ENCODE data around the gene PROC.

The PROC gene

DNA sequence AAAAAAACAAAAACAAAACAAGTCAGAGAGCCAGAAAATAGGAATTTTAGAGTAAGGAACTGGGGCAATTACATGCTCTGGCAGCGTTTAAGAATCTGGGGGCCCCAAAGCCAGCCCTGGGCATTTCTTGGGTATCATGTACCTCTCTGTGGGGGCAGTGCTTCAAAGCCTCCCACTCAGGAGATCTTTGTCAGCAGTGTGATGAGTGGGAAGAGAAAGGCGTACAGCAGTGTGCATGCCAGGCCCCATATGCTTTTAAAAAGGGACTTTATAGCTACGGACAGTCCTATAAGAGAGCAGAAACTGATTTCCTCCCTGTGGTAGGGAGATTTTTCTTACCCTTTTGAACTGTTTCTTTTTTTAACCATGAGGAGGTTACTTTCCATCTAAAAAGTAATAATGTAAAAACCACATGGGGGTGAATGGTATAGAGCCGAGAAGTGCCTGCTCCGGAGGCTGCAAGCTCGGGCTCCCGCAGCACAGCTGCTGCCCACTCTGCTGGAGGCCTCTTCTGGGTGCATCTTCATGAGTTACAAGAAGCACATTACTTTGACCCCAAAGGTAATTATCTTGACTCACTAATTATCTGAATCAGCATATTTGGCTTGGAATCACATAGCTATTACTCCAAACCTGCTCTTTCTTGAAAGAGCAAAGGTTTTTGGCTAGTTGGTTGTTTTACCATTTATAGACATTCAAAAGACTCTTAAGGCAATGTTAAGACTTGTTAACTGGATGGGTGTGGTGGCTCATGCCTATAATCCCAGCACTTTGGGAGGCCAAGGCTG is 46.4 kb downstream of the PROC start:
- DNase-seq, result no peak

GRCh38 chr2:127465258-127465657 is 47.0 kb downstream of the PROC start:
- DNase-seq, result no peak

GRCh38 chr2:127469051-127469450 is 50.8 kb downstream of the PROC start:
- no peak for DNase-seq

DNA sequence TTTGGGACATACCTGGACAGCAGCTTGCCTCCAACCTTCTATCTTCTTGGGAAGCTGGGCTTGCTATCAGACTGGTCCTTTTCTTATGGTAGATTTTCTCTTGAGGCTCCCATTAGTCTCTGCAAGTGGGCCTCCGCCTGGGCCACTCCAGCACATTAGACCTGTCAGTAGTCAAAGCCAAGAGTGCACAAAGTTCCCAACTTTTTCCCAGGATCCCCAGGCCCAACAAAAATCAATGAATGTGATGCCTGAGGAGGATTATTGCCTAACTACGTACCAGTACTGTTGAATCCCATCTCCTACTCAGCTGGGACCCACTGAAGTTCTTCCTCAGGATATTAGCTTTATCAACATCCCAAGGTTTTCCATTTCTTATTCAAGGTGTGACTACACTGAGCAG is 51.7 kb downstream of the PROC start:
- no peak for DNase-seq

DNA sequence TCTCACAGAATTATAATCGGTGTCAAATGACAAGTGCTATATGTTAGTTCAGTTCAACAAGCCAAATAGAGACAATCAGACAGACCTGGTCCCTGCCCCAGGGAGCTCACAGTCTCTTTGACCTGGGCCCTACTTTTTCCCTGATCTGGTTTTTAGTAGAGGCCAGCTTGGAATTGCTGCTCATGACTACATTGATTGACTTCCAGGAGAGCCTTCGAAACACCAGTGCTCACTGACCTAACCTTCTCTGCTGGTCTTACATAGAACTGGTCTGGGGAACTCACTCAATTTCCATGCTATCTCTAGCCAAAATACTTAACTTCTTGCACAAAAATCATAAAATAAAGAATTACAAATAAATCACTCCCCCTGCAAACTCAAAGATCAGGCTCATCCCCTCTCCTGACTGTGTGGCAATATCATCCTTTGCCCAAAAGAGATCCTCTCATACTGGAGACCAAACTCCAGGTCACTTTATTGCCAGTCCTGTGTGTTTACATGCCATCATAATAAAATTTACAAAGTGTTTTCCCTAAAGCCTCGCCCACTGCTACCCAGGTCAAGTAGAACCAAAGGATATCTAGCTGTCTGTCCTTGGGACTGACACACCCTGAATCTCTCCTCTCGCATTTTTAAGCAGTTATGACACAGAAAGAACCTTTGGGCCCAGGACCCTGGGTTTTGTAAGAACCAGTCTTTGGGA is 53.2 kb downstream of the PROC start:
- no peak for DNase-seq

GRCh38 chr2:127472268-127472667 is 54.0 kb downstream of the PROC start:
- no peak for DNase-seq

DNA sequence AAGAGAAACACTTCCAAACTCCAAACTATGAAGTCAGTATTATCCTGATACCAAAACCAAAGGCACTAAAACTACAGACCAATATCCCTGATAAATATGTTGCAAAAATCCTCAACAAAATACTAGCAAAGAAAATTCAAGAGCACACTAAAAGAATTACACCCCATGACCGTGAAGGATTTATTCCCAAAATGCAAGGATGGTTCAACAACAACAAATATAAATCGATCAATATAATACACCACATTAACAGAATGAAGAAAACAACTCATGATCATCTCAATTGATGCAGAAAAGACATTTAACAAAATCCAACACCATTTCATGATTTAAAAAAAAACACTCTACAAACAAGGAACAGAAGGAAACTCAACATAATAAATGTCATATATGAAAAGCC is 57.6 kb downstream of the PROC start:
- no peak for DNase-seq
